Measurements from ENCODE around the gene LCN15.

The LCN15 gene

DNA sequence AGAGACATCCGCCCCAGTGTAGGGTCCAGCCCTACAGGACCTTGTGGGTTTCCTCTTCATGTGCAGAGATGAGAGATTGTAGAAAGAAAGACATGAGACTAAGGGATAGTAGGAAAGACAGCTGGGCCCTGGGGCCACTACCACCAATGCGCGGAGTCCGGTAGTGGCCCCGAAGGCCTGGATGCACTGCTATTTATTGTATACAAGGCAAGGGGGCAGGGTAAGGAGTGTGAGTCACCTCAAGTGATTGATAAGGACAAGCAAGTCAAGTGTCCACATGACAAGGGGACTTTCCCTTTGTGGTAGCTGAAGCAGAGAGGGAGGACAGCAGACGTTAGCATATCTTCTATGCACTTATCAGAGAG is 20.7 kb upstream of the LCN15 start:
- Histone ChIP-seq H3K4me2 (ENCODE audit: low read depth, low read length, poor library complexity, severe bottlenecking) (no peak overlapping the region), H3K79me2 (ENCODE audit: insufficient read depth, low read length) (no peaks in the 10 kb centered on the region), H3K4me3 (ENCODE audit: insufficient read depth, low read length, poor library complexity, severe bottlenecking) (no peak overlapping the region), H4K20me1 (ENCODE audit: low read depth, low read length) (no peaks in the 10 kb centered on the region), H2AFZ (ENCODE audit: low read depth, low read length, severe bottlenecking) (no peak overlapping the region), H3K9me2 (replicated peaks; ENCODE audit: insufficient read depth, low read length) (no peaks in the 10 kb centered on the region), H3K27me3 (ENCODE audit: low read length) (no peaks in the 10 kb centered on the region), H3K9ac (ENCODE audit: low read length) (no peak overlapping the region), H3F3A (ENCODE audit: insufficient read depth) (0 out of 2 replicates have a peak, but pooled peaks cover under 1% of the 10 kb centered on the region), H3K36me3 (ENCODE audit: low read length) (no peaks in the 10 kb centered on the region), H3K27ac (ENCODE audit: low read depth, low read length) (no peak overlapping the region), H3K9me3 (ENCODE audit: insufficient read depth, low read length) (no peaks in the 10 kb centered on the region)
- TF ChIP-seq EZH2phosphoT487 (conservative IDR thresholded peaks at IDR 0.05; ENCODE audit: low read length), result no peak
- TF ChIP-seq, protein P1, sequence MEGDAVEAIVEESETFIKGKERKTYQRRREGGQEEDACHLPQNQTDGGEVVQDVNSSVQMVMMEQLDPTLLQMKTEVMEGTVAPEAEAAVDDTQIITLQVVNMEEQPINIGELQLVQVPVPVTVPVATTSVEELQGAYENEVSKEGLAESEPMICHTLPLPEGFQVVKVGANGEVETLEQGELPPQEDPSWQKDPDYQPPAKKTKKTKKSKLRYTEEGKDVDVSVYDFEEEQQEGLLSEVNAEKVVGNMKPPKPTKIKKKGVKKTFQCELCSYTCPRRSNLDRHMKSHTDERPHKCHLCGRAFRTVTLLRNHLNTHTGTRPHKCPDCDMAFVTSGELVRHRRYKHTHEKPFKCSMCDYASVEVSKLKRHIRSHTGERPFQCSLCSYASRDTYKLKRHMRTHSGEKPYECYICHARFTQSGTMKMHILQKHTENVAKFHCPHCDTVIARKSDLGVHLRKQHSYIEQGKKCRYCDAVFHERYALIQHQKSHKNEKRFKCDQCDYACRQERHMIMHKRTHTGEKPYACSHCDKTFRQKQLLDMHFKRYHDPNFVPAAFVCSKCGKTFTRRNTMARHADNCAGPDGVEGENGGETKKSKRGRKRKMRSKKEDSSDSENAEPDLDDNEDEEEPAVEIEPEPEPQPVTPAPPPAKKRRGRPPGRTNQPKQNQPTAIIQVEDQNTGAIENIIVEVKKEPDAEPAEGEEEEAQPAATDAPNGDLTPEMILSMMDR (IDR thresholded peaks at IDR 0.05; ENCODE audit: insufficient read depth, low read length, poor library complexity, severe bottlenecking), result no peak

- no peaks in the 10 kb centered on the region for H3F3A ChIP-seq (ENCODE audit: insufficient read depth)
- H3K9me3 ChIP-seq (ENCODE audit: insufficient read depth, low read length), result no peaks in the 10 kb centered on the region
- no peak overlapping the region for H3K4me3 ChIP-seq (ENCODE audit: insufficient read depth, low read length, poor library complexity, severe bottlenecking)
- H3K9ac ChIP-seq (ENCODE audit: low read length), result no peak overlapping the region
- H3K36me3 ChIP-seq (ENCODE audit: low read length), result no peaks in the 10 kb centered on the region
- no peaks in the 10 kb centered on the region for H3K9me2 ChIP-seq (replicated peaks; ENCODE audit: insufficient read depth, low read length)
- H3K27ac ChIP-seq (ENCODE audit: low read depth, low read length), result no peak overlapping the region
- H2AFZ ChIP-seq (ENCODE audit: low read depth, low read length, severe bottlenecking), result no peak overlapping the region
- H3K79me2 ChIP-seq (ENCODE audit: insufficient read depth, low read length), result no peaks in the 10 kb centered on the region
- H4K20me1 ChIP-seq (ENCODE audit: low read depth, low read length), result no peaks in the 10 kb centered on the region
- no peaks in the 10 kb centered on the region for H3K27me3 ChIP-seq (ENCODE audit: low read length)
- H3K4me2 ChIP-seq (ENCODE audit: low read depth, low read length, poor library complexity, severe bottlenecking), result no peak overlapping the region
- TF ChIP-seq, protein P1 (IDR thresholded peaks at IDR 0.05; ENCODE audit: insufficient read depth, low read length, poor library complexity, severe bottlenecking), result peak; percentile 16
- no peak for TF ChIP-seq EZH2phosphoT487 (conservative IDR thresholded peaks at IDR 0.05; ENCODE audit: low read length)
These were observed 20.1 kb upstream of the LCN15 start for GRCh38 chr9:136784249-136784996.

- no peaks in the 10 kb centered on the region for H3K36me3 ChIP-seq (ENCODE audit: low read length)
- H3K9me2 ChIP-seq (replicated peaks; ENCODE audit: insufficient read depth, low read length), result no peaks in the 10 kb centered on the region
- H3K79me2 ChIP-seq (ENCODE audit: insufficient read depth, low read length), result no peaks in the 10 kb centered on the region
- H3K4me2 ChIP-seq (ENCODE audit: low read depth, low read length, poor library complexity, severe bottlenecking), result no peak overlapping the region
- no peak overlapping the region for H3K9ac ChIP-seq (ENCODE audit: low read length)
- no peaks in the 10 kb centered on the region for H4K20me1 ChIP-seq (ENCODE audit: low read depth, low read length)
- no peak overlapping the region for H3K4me3 ChIP-seq (ENCODE audit: insufficient read depth, low read length, poor library complexity, severe bottlenecking)
- H3K9me3 ChIP-seq (ENCODE audit: insufficient read depth, low read length), result no peaks in the 10 kb centered on the region
- H3F3A ChIP-seq (ENCODE audit: insufficient read depth), result no peaks in the 10 kb centered on the region
- H3K27ac ChIP-seq (ENCODE audit: low read depth, low read length), result no peak overlapping the region
- H3K27me3 ChIP-seq (ENCODE audit: low read length), result no peaks in the 10 kb centered on the region
- TF ChIP-seq, protein P1 (IDR thresholded peaks at IDR 0.05; ENCODE audit: insufficient read depth, low read length, poor library complexity, severe bottlenecking), result no peak
- H2AFZ ChIP-seq (ENCODE audit: low read depth, low read length, severe bottlenecking), result no peak overlapping the region
These were observed 18.1 kb upstream of the LCN15 start for GRCh38 chr9:136782452-136782851.
